H1 (cell line): ENCODE measurements around the gene SIGLEC12. TPM values are rescaled to one million over a fixed set of nuclear protein-coding genes. Genes with fewer than 3 reads are reported as not detected.

Experiments
- CTCF ChIA-PET: fragments of 300-600 bp; sonication (Branson Sonifier 250); formaldehyde crosslinking; loops from one replicate; lab custom pipeline; 2021; ENCODE audit not compliant: partially characterized antibody; lab: Charles Lee
- POLR2A ChIA-PET: fragments of 300-600 bp; sonication (Branson Sonifier 250); formaldehyde crosslinking; loops from one replicate; lab custom pipeline; 2021; ENCODE audit warnings: inconsistent platforms; ENCODE audit not compliant: partially characterized antibody; lab: Charles Lee
- DNase-seq, 2 experiments: peaks; one replicate each; pipeline versions ENCODE4 v3.0.0 to v3.0.0-alpha.2; 2010 to 2022; ENCODE audit warnings: low spot score in 2 of 2, low read depth in 1 of 2, mixed read lengths in 1 of 2
- FAIRE-seq: peaks from 2 replicates; lab custom pipeline; 2011; peaks lifted over from hg19 to GRCh38; lab: Jason Lieb, UNC
- H2AFZ ChIP-seq: 2 replicates; pipeline ENCODE4 v1.8.1; 2012; ENCODE audit warnings: low read length, inconsistent platforms
- H2AK5ac ChIP-seq: 2 replicates; pipeline ENCODE4 v1.6.1; 2013; ENCODE audit warnings: low read depth, low read length
- H2BK120ac ChIP-seq: replicated peaks from 2 replicates; pipeline ENCODE3; 2013; ENCODE audit warnings: low read depth, low read length, inconsistent platforms
- H2BK12ac ChIP-seq: 2 replicates; pipeline ENCODE4 v1.6.1; 2013; ENCODE audit warnings: low read depth, low read length
- H2BK15ac ChIP-seq: 2 replicates; pipeline ENCODE4 v1.6.1; 2013; ENCODE audit warnings: low read length
- H2BK20ac ChIP-seq: 2 replicates; pipeline ENCODE4 v1.6.1; 2013; ENCODE audit warnings: low read length
- H2BK5ac ChIP-seq: 2 replicates; pipeline ENCODE4 v1.6.1; 2013; ENCODE audit warnings: low read depth, low read length
- H3K14ac ChIP-seq: 2 replicates; pipeline ENCODE4 v1.6.1; 2013; ENCODE audit warnings: inconsistent platforms; ENCODE audit not compliant: insufficient read length
- H3K18ac ChIP-seq: 2 replicates; pipeline ENCODE4 v1.6.1; 2013; ENCODE audit warnings: low read length; ENCODE audit errors: extremely low read depth
- H3K23ac ChIP-seq: 2 replicates; pipeline ENCODE4 v1.6.1; 2013; ENCODE audit warnings: inconsistent platforms; ENCODE audit not compliant: insufficient read length
- H3K23me2 ChIP-seq: 2 replicates; pipeline ENCODE4 v1.6.1; 2013; ENCODE audit warnings: low read depth, low read length
- H3K27ac ChIP-seq: 2 replicates; pipeline ENCODE4 v1.6.1; 2011; ENCODE audit warnings: low read depth, low read length, inconsistent platforms
- H3K27me3 ChIP-seq, 4 experiments: replicated peaks in 1 of 4; 1 replicate in 1 of 4; 2 replicates in 3 of 4; pipeline versions ENCODE4 v1.6.1 to v1.8.1; 2011 to 2013; ENCODE audit warnings: low read length in 3 of 4, mild to moderate bottlenecking in 3 of 4, inconsistent platforms in 2 of 4, mixed read lengths in 2 of 4, moderate library complexity in 1 of 4; ENCODE audit not compliant: control insufficient read depth in 3 of 4, insufficient read depth in 3 of 4; ENCODE audit errors: extremely low read depth in 1 of 4
- H3K36me3 ChIP-seq, 4 experiments: 2 replicates each; pipeline versions ENCODE4 v1.6.1 to v1.8.1; 2011 to 2013; ENCODE audit warnings: mild to moderate bottlenecking in 4 of 4, low read length in 3 of 4, moderate library complexity in 2 of 4, control low read depth in 1 of 4, inconsistent platforms in 1 of 4; ENCODE audit not compliant: insufficient read depth in 4 of 4, control insufficient read depth in 2 of 4
- H3K4ac ChIP-seq: replicated peaks from 2 replicates; pipeline ENCODE3; 2013; ENCODE audit warnings: low read length, low read depth, mixed read lengths, inconsistent platforms; ENCODE audit not compliant: insufficient read length
- H3K4me1 ChIP-seq, 4 experiments: replicated peaks in 1 of 4; 1 replicate in 1 of 4; 2 replicates in 3 of 4; pipeline versions ENCODE4 v1.6.1 to v1.8.1; 2011 to 2013; ENCODE audit warnings: low read length in 3 of 4, inconsistent platforms in 2 of 4, mixed read lengths in 1 of 4; ENCODE audit not compliant: insufficient read depth in 4 of 4, control insufficient read depth in 3 of 4
- H3K4me2 ChIP-seq, 2 experiments: 2 replicates each; pipeline versions ENCODE4 v1.6.1 to v1.8.1; 2011 to 2013; ENCODE audit warnings: low read depth in 2 of 2, low read length in 2 of 2, control low read depth in 1 of 2, inconsistent platforms in 1 of 2, mild to moderate bottlenecking in 1 of 2; ENCODE audit not compliant: insufficient read depth in 1 of 2
- H3K4me3 ChIP-seq, 4 experiments: fragments of 200-600, 300-600 bp in 1 of 4; sonication (generic), shearing (Covaris generic), sonication (Bioruptor Twin) in 1 of 4; 2 replicates each; pipeline versions ENCODE4 v1.5.1 to v1.8.1; 2011 to 2016; ENCODE audit warnings: low read length in 4 of 4, low read depth in 3 of 4, control low read depth in 2 of 4, inconsistent platforms in 2 of 4, mild to moderate bottlenecking in 2 of 4, mixed read lengths in 1 of 4, moderate library complexity in 1 of 4; ENCODE audit not compliant: insufficient read depth in 2 of 4; ENCODE audit errors: extremely low read depth in 1 of 4
- H3K56ac ChIP-seq: replicated peaks from 2 replicates; pipeline ENCODE3; 2013; ENCODE audit warnings: low read depth, mild to moderate bottlenecking, mixed read lengths, low read length, inconsistent platforms; ENCODE audit not compliant: insufficient read length
- H3K79me1 ChIP-seq: 2 replicates; pipeline ENCODE4 v1.6.1; 2013; ENCODE audit warnings: low read depth, low read length, control low read depth
- H3K79me2 ChIP-seq, 2 experiments: 2 replicates each; pipeline versions ENCODE4 v1.6.1 to v1.8.1; 2012 to 2013; ENCODE audit warnings: low read length in 2 of 2, mild to moderate bottlenecking in 2 of 2, inconsistent platforms in 1 of 2; ENCODE audit not compliant: insufficient read depth in 2 of 2, control insufficient read depth in 1 of 2
- H3K9ac ChIP-seq, 4 experiments: replicated peaks in 1 of 4; 1 replicate in 1 of 4; 2 replicates in 3 of 4; pipeline versions ENCODE4 v1.6.1 to v1.8.1; 2011 to 2013; ENCODE audit warnings: low read depth in 3 of 4, low read length in 3 of 4, control low read depth in 2 of 4, mild to moderate bottlenecking in 2 of 4, moderate library complexity in 2 of 4, inconsistent platforms in 1 of 4; ENCODE audit errors: extremely low read depth in 1 of 4
- H3K9me3 ChIP-seq, 2 experiments: 2 replicates each; pipeline versions ENCODE4 v1.6.1 to v1.8.1; 2012 to 2013; ENCODE audit warnings: mild to moderate bottlenecking in 2 of 2, moderate library complexity in 2 of 2, control low read depth in 1 of 2, inconsistent platforms in 1 of 2, low read depth in 1 of 2, low read length in 1 of 2, mixed read lengths in 1 of 2; ENCODE audit not compliant: insufficient read depth in 2 of 2
- H4K20me1 ChIP-seq, 2 experiments: replicated peaks in 1 of 2; 2 replicates each; pipeline versions ENCODE3 to v1.8.1; 2011 to 2013; ENCODE audit warnings: inconsistent platforms in 2 of 2, low read length in 2 of 2, mild to moderate bottlenecking in 1 of 2; ENCODE audit not compliant: insufficient read depth in 2 of 2, control insufficient read depth in 1 of 2
- H4K5ac ChIP-seq: 2 replicates; pipeline ENCODE4 v1.6.1; 2013; ENCODE audit warnings: low read length, low read depth, mixed read lengths, inconsistent platforms; ENCODE audit not compliant: insufficient read length
- H4K8ac ChIP-seq: 2 replicates; pipeline ENCODE4 v1.8.0; 2013; ENCODE audit warnings: mild to moderate bottlenecking, moderate library complexity, low read length, inconsistent platforms; ENCODE audit not compliant: insufficient read depth; ENCODE audit errors: extremely low read depth
- H4K91ac ChIP-seq: replicated peaks from 2 replicates; pipeline ENCODE3; 2013; ENCODE audit warnings: low read length, mixed read lengths, inconsistent platforms; ENCODE audit not compliant: insufficient read length
- ASH2L ChIP-seq: fragments of 200-600, 300-600 bp; sonication (generic); IDR thresholded peaks from one replicate; pipeline ENCODE4 v1.7.1; 2017; ENCODE audit warnings: low read length
- CHD1 ChIP-seq: IDR thresholded peaks from 2 replicates; pipeline ENCODE4 v1.6.1; 2012; ENCODE audit warnings: low read depth, low read length, improper control_type of control experiment
- CHD2 ChIP-seq: IDR thresholded peaks from 2 replicates; pipeline ENCODE4 v1.6.1; 2012; ENCODE audit warnings: low read length, improper control_type of control experiment
- CTCF ChIP-seq, 3 experiments: IDR thresholded peaks; 1 replicate in 2 of 3; 2 replicates in 1 of 3; pipeline versions ENCODE4 v1.5.1 to v1.6.1; 2011; ENCODE audit warnings: low read length in 3 of 3, mild to moderate bottlenecking in 3 of 3, inconsistent platforms in 2 of 3, low read depth in 1 of 3, moderate library complexity in 1 of 3; ENCODE audit not compliant: insufficient read depth in 1 of 3; ENCODE audit errors: control extremely low read depth in 1 of 3
- GABPA ChIP-seq: IDR thresholded peaks from 2 replicates; pipeline ENCODE4 v1.6.1; 2011; ENCODE audit warnings: mild to moderate bottlenecking, low read length, moderate library complexity, borderline replicate concordance; ENCODE audit not compliant: insufficient read depth
- JUND ChIP-seq: IDR thresholded peaks from 2 replicates; pipeline ENCODE4 v1.6.1; 2011; ENCODE audit warnings: mild to moderate bottlenecking, improper control_type of control experiment, low read length
- SAP30 ChIP-seq: fragments of 300-600 bp; sonication (generic); IDR thresholded peaks from 2 replicates; pipeline ENCODE4 v1.7.1; 2012; ENCODE audit warnings: low read length, moderate library complexity, mild to moderate bottlenecking, inconsistent platforms; ENCODE audit not compliant: insufficient read depth, insufficient replicate concordance
- SP1 ChIP-seq: IDR thresholded peaks from 2 replicates; pipeline ENCODE4 v1.6.1; 2011; ENCODE audit warnings: low read depth, low read length
- SUZ12 ChIP-seq: fragments of 200-600 bp; sonication (generic); IDR thresholded peaks from 2 replicates; pipeline ENCODE4 v1.6.1; 2012; ENCODE audit warnings: mild to moderate bottlenecking, inconsistent platforms, low read length, moderate library complexity, mixed read lengths
- WGBS, 2 experiments: shearing (Covaris generic) in 1 of 2; methylation state at CpG; one replicate each; pipeline versions ENCODE4 v1.1.6 to v1.1.7; 2013 to 2015; ENCODE audit warnings: low lambda C conversion rate in 2 of 2, mixed read lengths in 2 of 2, inconsistent platforms in 1 of 2, low coverage in 1 of 2, missing lambda C conversion rate in 1 of 2; ENCODE audit not compliant: insufficient replicate concordance in 2 of 2, insufficient coverage in 1 of 2, insufficient read length in 1 of 2; ENCODE audit errors: extremely low coverage in 1 of 2, missing lambda C conversion rate in 1 of 2; 5-methylcytosine and 5-hydroxymethylcytosine counted together
- polyA plus RNA-seq, 7 experiments: library from polyadenylated mRNA; depleted of rRNA in 3 of 7; stranded (reverse) in 5 of 7; unstranded in 2 of 7; fragments of >200 nt in 5 of 7; fragments of 200-250 nt in 2 of 7; gene quantifications; 1 replicate in 5 of 7; 2 replicates in 1 of 7; 4 replicates in 1 of 7; pipeline versions ENCODE4 v1.2.1 to v1.2.3, GENCODE V29; 2011 to 2013; ENCODE audit warnings: missing spikeins in 2 of 7, mixed read lengths in 2 of 7
- total RNA-seq: library from RNA; stranded (reverse); fragmentation: NEBNext Ultra II Directional; extraction: Animal tissue kit (Norgen Biotek cat#: 25700); gene quantifications from 2 replicates; pipeline ENCODE4 v1.2.1, GENCODE V29; 2021

SIGLEC12 gene
- total and polyA plus RNA-seq, 2 of the 8 experiments (the other 6 are each of a cell fraction or from before 2014, with no cell fraction given) = not detected

DNA sequence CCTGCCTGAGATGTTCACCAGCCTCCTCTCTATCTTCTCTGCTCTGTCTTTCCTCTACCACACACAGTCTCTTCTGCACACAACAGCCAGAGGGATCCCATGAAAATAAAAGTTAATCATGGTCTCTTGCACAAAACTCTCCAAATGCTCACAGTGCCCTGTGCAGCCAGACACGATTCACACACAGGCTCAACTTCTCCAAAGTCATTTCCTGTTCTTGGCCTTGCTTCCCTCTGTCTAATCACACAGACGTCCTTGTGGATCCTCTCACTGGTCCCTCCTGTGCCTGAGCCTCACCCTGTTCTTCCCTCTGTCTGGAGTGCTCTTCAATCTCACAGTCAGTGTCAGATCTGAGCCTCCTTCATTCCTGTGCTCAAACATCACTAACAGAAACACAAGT is 7.8 kb downstream of the SIGLEC12 start:
- Histone ChIP-seq H4K20me1 (no peaks in the 10 kb centered on the region), H3K9me3 (peaks cover 54 to 72% of the 10 kb centered on the region in 2 experiments), H2BK20ac (no peak overlapping the region), H4K5ac (no peak overlapping the region), H3K23me2 (peaks cover 5% of the 10 kb centered on the region; the same call in 1 of the 2 replicates), H2AFZ (no peak overlapping the region), H3K14ac (no peak overlapping the region), H3K79me2 (no peaks in the 10 kb centered on the region), H2AK5ac (no peak overlapping the region), H2BK120ac (no peak overlapping the region), H3K27ac (no peak overlapping the region), H2BK12ac (no peak overlapping the region), H3K79me1 (no peaks in the 10 kb centered on the region), H3K36me3 (no peaks in the 10 kb centered on the region), H3K4me1 (no peaks in the 10 kb centered on the region), H3K4me3 (no peak overlapping the region), H4K91ac (no peak overlapping the region), H2BK5ac (no peak overlapping the region), H3K27me3 (no peaks in the 10 kb centered on the region; a peak in 1 of 7 replicates), H3K18ac (no peak overlapping the region), H3K4me2 (no peak overlapping the region), H3K56ac (no peak overlapping the region), H4K8ac (no peak overlapping the region), H3K4ac (no peak overlapping the region), H3K9ac (no peak overlapping the region), H2BK15ac (no peak overlapping the region), H3K23ac (no peak overlapping the region)
- no peak for DNase-seq
- WGBS, 2 experiments = 37% methylated on average over 2 of the region's 2 CpGs; no CpG with 5 or more reads in 1 of the 2 experiments
- CTCF ChIA-PET = no interaction called here
- FAIRE-seq = no peak
- POLR2A ChIA-PET = no interaction called here
- no peak for TF ChIP-seq SUZ12
- TF ChIP-seq ASH2L = no peak
- no peak for TF ChIP-seq SAP30
- no peak for TF ChIP-seq SP1
- no peak for TF ChIP-seq JUND
- TF ChIP-seq GABPA = no peak
- no peak for TF ChIP-seq CHD1
- no peak for TF ChIP-seq CTCF (IDR thresholded peaks at IDR 0.05; ENCODE audit: control extremely low read depth in 1 of 3, insufficient read depth in 1 of 3, low read depth in 1 of 3, low read length in 3 of 3)
- TF ChIP-seq CHD2 = no peak
